ENCODE results near the gene TMEM94. TPM values are rescaled to one million over a fixed set of nuclear protein-coding genes. Genes with fewer than 3 reads are reported as not detected.

TMEM94 gene
- total RNA-seq, 1 experiment from 2014 or later: 109 TPM

DNA sequence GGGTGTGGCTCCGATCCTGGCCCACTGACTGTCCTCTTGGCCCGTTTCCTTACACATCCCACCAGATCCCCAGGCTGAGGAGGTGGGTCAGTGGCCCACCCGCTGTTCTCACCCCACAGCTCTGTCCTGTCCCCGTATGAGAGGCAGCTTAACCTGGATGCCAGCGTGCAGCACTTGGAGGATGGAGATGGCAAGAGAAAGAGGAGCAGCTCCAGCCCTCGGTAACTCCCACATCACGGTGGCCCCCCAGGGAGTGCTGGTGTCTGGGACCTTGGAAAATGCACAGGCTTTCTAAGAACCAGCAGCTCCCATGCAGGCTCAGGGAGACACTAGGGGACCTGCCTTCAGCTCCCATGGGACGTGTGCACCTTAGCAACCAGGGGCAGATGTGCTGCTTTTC, 64.9 kb downstream of the TMEM94 start:
- Histone ChIP-seq H3K27me3 (replicated peaks; ENCODE audit: control insufficient read depth, insufficient read depth, low read length) (no peaks in the 10 kb centered on the region), H3K36me3 (ENCODE audit: control insufficient read depth, insufficient read depth, low read length) (no peaks in the 10 kb centered on the region; the same call in 1 of the 2 replicates), H3K9me3 (no peaks in the 10 kb centered on the region), H3K4me3 (ENCODE audit: low read depth, low read length) (no peak overlapping the region), H3K4me1 (peaks cover 9% of the 10 kb centered on the region; the same call in 1 of the 2 replicates)
- no peak for DNase-seq
- BruUV-seq (replicated peaks): no TSS peak
- TF ChIP-seq, protein P1, sequence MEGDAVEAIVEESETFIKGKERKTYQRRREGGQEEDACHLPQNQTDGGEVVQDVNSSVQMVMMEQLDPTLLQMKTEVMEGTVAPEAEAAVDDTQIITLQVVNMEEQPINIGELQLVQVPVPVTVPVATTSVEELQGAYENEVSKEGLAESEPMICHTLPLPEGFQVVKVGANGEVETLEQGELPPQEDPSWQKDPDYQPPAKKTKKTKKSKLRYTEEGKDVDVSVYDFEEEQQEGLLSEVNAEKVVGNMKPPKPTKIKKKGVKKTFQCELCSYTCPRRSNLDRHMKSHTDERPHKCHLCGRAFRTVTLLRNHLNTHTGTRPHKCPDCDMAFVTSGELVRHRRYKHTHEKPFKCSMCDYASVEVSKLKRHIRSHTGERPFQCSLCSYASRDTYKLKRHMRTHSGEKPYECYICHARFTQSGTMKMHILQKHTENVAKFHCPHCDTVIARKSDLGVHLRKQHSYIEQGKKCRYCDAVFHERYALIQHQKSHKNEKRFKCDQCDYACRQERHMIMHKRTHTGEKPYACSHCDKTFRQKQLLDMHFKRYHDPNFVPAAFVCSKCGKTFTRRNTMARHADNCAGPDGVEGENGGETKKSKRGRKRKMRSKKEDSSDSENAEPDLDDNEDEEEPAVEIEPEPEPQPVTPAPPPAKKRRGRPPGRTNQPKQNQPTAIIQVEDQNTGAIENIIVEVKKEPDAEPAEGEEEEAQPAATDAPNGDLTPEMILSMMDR (IDR thresholded peaks at IDR 0.05; ENCODE audit: insufficient read depth in 1 of 2, low read depth in 1 of 2, low read length in 1 of 2, severe bottlenecking in 1 of 2, unreplicated experiment in 1 of 2): no peak
- intact Hi-C loops (cut with micrococcal nuclease; ENCODE audit: unreplicated experiment): no loop called here
- Mint-ChIP-seq H3K9me3 (ENCODE audit: unreplicated experiment) (no peaks in the 10 kb centered on the region), H3K4me1 (ENCODE audit: low read depth, unreplicated experiment) (peaks cover 28% of the 10 kb centered on the region), H3K4me3 (ENCODE audit: unreplicated experiment) (no peak overlapping the region), H3K36me3 (ENCODE audit: insufficient read depth, unreplicated experiment) (peaks cover 65% of the 10 kb centered on the region), H3K27me3 (ENCODE audit: insufficient read depth, unreplicated experiment) (no peaks in the 10 kb centered on the region), H3K27ac (ENCODE audit: unreplicated experiment) (no peak overlapping the region)
- ChIA-PET POLR2A (no interaction called here), CTCF (no interaction called here)

DNA sequence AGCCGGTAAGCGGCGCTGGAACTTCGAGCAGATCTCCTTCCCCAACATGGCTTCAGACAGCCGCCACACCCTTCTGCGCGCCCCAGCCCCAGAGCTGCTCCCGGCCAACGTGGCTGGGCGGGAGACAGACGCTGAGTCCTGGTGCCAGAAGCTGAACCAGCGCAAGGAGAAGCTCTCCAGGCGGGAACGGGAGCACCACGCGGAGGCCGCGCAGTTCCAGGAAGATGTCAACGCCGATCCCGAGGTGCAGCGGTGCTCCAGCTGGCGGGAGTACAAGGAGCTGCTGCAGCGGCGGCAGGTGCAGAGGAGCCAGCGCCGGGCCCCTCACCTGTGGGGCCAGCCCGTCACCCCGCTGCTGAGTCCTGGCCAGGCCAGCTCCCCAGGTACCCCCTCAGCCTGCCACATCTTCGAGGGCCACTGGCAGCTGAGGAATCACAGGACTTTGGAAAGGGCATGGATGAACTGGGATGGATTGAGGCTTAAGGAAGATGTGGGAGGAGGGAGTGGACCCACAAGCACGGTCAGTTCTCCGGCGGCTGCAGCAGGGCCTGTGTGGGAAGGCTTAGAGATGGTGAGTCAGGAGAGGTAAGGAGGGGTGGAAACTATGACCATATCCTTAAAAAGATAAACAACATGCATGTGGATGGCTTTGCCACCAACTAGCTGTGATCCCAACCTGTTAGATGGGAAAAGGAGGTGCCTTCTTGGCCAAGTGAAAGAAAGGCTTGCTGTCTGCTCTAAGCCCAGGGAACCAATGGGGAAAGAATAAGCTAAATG, 65.7 kb downstream of the TMEM94 start:
- ChIA-PET POLR2A (no interaction called here), CTCF (interaction anchor here (0.7 kb wide), 1 partner anchor 684 kb away, joined by 3 read pairs; no protein-coding TSS in a partner anchor)
- Histone ChIP-seq H3K4me1 (peaks cover 9% of the 10 kb centered on the region; the same call in 1 of the 2 replicates), H3K36me3 (ENCODE audit: control insufficient read depth, insufficient read depth, low read length) (no peaks in the 10 kb centered on the region; the same call in 1 of the 2 replicates), H3K4me3 (ENCODE audit: low read depth, low read length) (no peak overlapping the region), H3K27me3 (replicated peaks; ENCODE audit: control insufficient read depth, insufficient read depth, low read length) (no peaks in the 10 kb centered on the region), H3K9me3 (no peaks in the 10 kb centered on the region)
- Mint-ChIP-seq H3K27me3 (ENCODE audit: insufficient read depth, unreplicated experiment) (no peaks in the 10 kb centered on the region), H3K27ac (ENCODE audit: unreplicated experiment) (no peak overlapping the region), H3K36me3 (ENCODE audit: insufficient read depth, unreplicated experiment) (peaks cover 69% of the 10 kb centered on the region), H3K4me3 (ENCODE audit: unreplicated experiment) (no peak overlapping the region), H3K9me3 (ENCODE audit: unreplicated experiment) (no peaks in the 10 kb centered on the region), H3K4me1 (ENCODE audit: low read depth, unreplicated experiment) (peaks cover 28% of the 10 kb centered on the region)
- no peak for DNase-seq
- no TSS peak for BruUV-seq (replicated peaks)
- TF ChIP-seq, protein P1 (IDR thresholded peaks at IDR 0.05; ENCODE audit: insufficient read depth in 1 of 2, low read depth in 1 of 2, low read length in 1 of 2, severe bottlenecking in 1 of 2, unreplicated experiment in 1 of 2): no peak
- intact Hi-C loops (cut with micrococcal nuclease; ENCODE audit: unreplicated experiment): no loop called here

DNA sequence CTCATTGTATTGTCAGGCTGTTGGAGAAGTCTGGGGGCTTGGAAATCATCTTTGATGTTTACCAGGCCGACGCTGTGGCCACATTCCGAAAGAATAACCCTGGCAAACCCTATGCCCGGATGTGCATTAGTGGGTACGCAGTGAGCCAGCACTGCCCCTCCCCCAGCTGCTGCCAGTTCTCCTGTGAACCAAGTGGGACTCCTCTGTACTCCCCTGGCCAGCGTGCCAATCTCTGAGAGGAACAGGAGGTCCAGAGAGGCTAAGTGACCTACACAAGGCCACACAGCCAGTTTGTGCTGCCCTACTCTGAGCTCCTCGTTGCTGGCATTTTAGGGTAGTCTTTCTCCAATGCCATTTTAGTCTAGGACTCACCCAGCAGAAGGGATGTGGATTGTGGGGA, 67.2 kb downstream of the TMEM94 start:
- intact Hi-C loops (cut with micrococcal nuclease; ENCODE audit: unreplicated experiment): loop anchor here (2.0 kb wide), 1 partner anchor 97 kb away; no protein-coding TSS in a partner anchor
- peak overlapping the region; percentile 92 for H3K4me3 Mint-ChIP-seq (ENCODE audit: unreplicated experiment)

More for the DNA sequence above, 67.2 kb downstream of the TMEM94 start:
- peaks cover 16% of the 10 kb centered on the region for H3K4me1 Mint-ChIP-seq (ENCODE audit: low read depth, unreplicated experiment)
- no peaks in the 10 kb centered on the region for H3K27me3 ChIP-seq (replicated peaks; ENCODE audit: control insufficient read depth, insufficient read depth, low read length)
- no peak overlapping the region for H3K4me3 ChIP-seq (ENCODE audit: low read depth, low read length)
- H3K27me3 Mint-ChIP-seq (ENCODE audit: insufficient read depth, unreplicated experiment): no peaks in the 10 kb centered on the region
- H3K27ac Mint-ChIP-seq (ENCODE audit: unreplicated experiment): peak overlapping the region; percentile 57
- POLR2A ChIA-PET: interaction anchor here (1.4 kb wide), 1 partner anchor 118 kb away, joined by 4 read pairs; the partner anchor contains the start of gene GRB2
- CTCF ChIA-PET: no interaction called here
- H3K9me3 Mint-ChIP-seq (ENCODE audit: unreplicated experiment): no peaks in the 10 kb centered on the region
- H3K4me1 ChIP-seq: peaks cover 5% of the 10 kb centered on the region; the same call in 1 of the 2 replicates
- no peak for DNase-seq
- TF ChIP-seq, protein P1 (IDR thresholded peaks at IDR 0.05; ENCODE audit: insufficient read depth in 1 of 2, low read depth in 1 of 2, low read length in 1 of 2, severe bottlenecking in 1 of 2, unreplicated experiment in 1 of 2): no peak
- no TSS peak for BruUV-seq (replicated peaks)
- no peaks in the 10 kb centered on the region; the same call in 1 of the 2 replicates for H3K36me3 ChIP-seq (ENCODE audit: control insufficient read depth, insufficient read depth, low read length)
- H3K9me3 ChIP-seq: no peaks in the 10 kb centered on the region
- H3K36me3 Mint-ChIP-seq (ENCODE audit: insufficient read depth, unreplicated experiment): peaks cover 61% of the 10 kb centered on the region
